Stimulated activated naive CD4-positive, alpha-beta T cell treated with Interleukin-2 at 50 U/mL for 16 hours (primary cell): Measurements from ENCODE around the gene SEMA6B.

Experiments
- DNase-seq: peaks from one replicate; lab custom pipeline; 2025; lab: John Stamatoyannopoulos, UW

The SEMA6B gene

GRCh38 chr19:4587527-4587926 lies 28.0 kb upstream of the SEMA6B start:
- DNase-seq, result no peak

GRCh38 chr19:4586691-4587090 lies 27.2 kb upstream of the SEMA6B start:
- no peak for DNase-seq

GRCh38 chr19:4586245-4586644 lies 26.8 kb upstream of the SEMA6B start:
- DNase-seq, result no peak

- no peak for DNase-seq
Measured at GRCh38 chr19:4585556-4585955, 26.1 kb upstream of the SEMA6B start.

- DNase-seq, result no peak
Measured at GRCh38 chr19:4584670-4585460, 25.4 kb upstream of the SEMA6B start.

- no peak for DNase-seq
Measured at GRCh38 chr19:4583961-4584669, 24.6 kb upstream of the SEMA6B start.

- DNase-seq, result no peak
Measured at GRCh38 chr19:4582980-4583842, 23.7 kb upstream of the SEMA6B start.

GRCh38 chr19:4581666-4582553 lies 22.4 kb upstream of the SEMA6B start:
- DNase-seq, result no peak

GRCh38 chr19:4580961-4581665 lies 21.6 kb upstream of the SEMA6B start:
- DNase-seq, result no peak

- DNase-seq, result no peak
Measured at GRCh38 chr19:4580021-4580901, 20.8 kb upstream of the SEMA6B start.

- no peak for DNase-seq
Measured at GRCh38 chr19:4579389-4579788, 19.9 kb upstream of the SEMA6B start.

- DNase-seq, result no peak
Measured at GRCh38 chr19:4578552-4579248, 19.2 kb upstream of the SEMA6B start.

GRCh38 chr19:4577020-4577782 lies 17.7 kb upstream of the SEMA6B start:
- no peak for DNase-seq

GRCh38 chr19:4576016-4576933 lies 16.8 kb upstream of the SEMA6B start:
- peak; percentile 61 for DNase-seq

GRCh38 chr19:4575267-4576015 lies 16.0 kb upstream of the SEMA6B start:
- no peak for DNase-seq

GRCh38 chr19:4573682-4574081 lies 14.2 kb upstream of the SEMA6B start:
- no peak for DNase-seq
